Measurements from ENCODE around the gene GDF15.
"Not testable (repeated sequence)": the region's sequence is repeated elsewhere in the genome, so short reads cannot be mapped to it uniquely, and the experiment has no call there.

The GDF15 gene

DNA sequence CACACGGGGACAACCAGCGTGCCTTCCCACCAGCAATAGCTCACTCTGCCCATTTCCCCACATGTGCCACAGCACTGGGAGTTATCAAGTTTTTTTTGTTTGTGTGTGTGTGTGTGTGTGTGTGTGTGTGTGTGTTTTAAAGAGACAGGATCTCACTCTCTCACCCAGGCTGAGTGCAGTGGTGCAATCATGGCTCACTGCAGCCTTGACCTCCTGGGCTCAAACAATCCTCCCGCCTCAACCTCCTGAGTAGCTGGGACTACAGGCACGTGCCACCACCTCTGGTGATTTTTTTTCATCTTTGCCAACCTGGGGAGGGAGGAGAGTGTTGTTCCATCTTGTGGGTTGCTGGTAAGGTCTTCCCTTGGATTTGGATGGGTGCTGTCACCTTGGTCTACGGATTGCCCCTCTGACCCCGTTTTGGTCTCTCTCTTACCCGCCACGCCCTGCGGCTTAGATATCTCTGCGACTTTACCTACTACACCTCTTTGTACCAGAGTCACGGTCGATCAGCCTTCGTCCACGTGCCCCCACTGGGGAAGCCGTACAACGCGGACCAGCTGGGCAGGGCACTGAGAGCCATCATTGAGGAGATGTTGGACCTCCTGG lies 22.9 kb upstream of the GDF15 start:
- no peak for TF ChIP-seq CTCF (IDR thresholded peaks at IDR 0.05; ENCODE audit: borderline replicate concordance, control extremely low read depth, extremely low read depth, insufficient read depth, missing control alignments)
- in situ Hi-C loops (cut with MboI; ENCODE audit: low sequenced_read_pairs, unreplicated experiment), result no loop called here
- DNase-seq (ENCODE audit: low spot score), result no peak

DNA sequence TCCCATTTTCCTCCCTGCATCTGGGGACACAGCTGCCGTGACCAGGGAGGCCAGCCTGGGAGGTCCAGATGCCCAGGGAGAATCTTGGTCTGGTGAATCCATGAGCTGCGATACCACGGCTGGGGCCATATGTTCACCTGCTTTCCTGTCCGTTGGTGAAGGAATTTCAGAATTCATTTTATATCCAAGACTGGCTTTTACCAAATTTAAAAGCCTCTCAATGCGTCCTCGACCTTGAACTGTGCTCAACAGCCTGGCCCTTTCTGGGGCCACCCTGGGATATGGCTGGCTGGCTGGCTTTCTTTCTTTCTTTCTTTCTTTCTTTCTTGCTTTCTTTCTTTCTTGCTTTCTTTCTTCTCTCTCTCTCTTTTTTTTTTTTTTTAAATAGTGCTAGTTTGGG lies 22.2 kb upstream of the GDF15 start:
- in situ Hi-C loops (cut with MboI; ENCODE audit: low sequenced_read_pairs, unreplicated experiment), result no loop called here
- no peak for DNase-seq (ENCODE audit: low spot score)
- no peak for TF ChIP-seq CTCF (IDR thresholded peaks at IDR 0.05; ENCODE audit: borderline replicate concordance, control extremely low read depth, extremely low read depth, insufficient read depth, missing control alignments)

GRCh38 chr19:18364277-18364825 lies 21.6 kb upstream of the GDF15 start:
- in situ Hi-C loops (cut with MboI; ENCODE audit: low sequenced_read_pairs, unreplicated experiment); DNase-seq (ENCODE audit: low spot score): not testable (repeated sequence)

GRCh38 chr19:18364826-18365528 lies 21.0 kb upstream of the GDF15 start:
- no peak for DNase-seq (ENCODE audit: low spot score)
- TF ChIP-seq CTCF (IDR thresholded peaks at IDR 0.05; ENCODE audit: borderline replicate concordance, control extremely low read depth, extremely low read depth, insufficient read depth, missing control alignments), result no peak
- in situ Hi-C loops (cut with MboI; ENCODE audit: low sequenced_read_pairs, unreplicated experiment), result no loop called here

GRCh38 chr19:18366021-18366435 lies 19.9 kb upstream of the GDF15 start:
- in situ Hi-C loops (cut with MboI; ENCODE audit: low sequenced_read_pairs, unreplicated experiment), result no loop called here
- no peak for DNase-seq (ENCODE audit: low spot score)
- TF ChIP-seq CTCF (IDR thresholded peaks at IDR 0.05; ENCODE audit: borderline replicate concordance, control extremely low read depth, extremely low read depth, insufficient read depth, missing control alignments), result no peak

GRCh38 chr19:18368504-18369222 lies 17.3 kb upstream of the GDF15 start:
- TF ChIP-seq CTCF (IDR thresholded peaks at IDR 0.05; ENCODE audit: borderline replicate concordance, control extremely low read depth, extremely low read depth, insufficient read depth, missing control alignments), result no peak
- no peak for DNase-seq (ENCODE audit: low spot score)
- in situ Hi-C loops (cut with MboI; ENCODE audit: low sequenced_read_pairs, unreplicated experiment), result no loop called here

All from GM13976 (cell line).